Fibroblast of the aortic adventitia (primary cell): ENCODE results near the gene BANK1. TPM values are rescaled to one million over a fixed set of nuclear protein-coding genes. Genes with fewer than 3 reads are reported as not detected.

Source experiments
- DNase-seq: peaks from one replicate; pipeline ENCODE4 v3.0.0-alpha.2; 2010; ENCODE audit warnings: low read depth
- H3K4me3 ChIP-seq: 2 replicates; pipeline ENCODE4 v1.5.1; 2011; ENCODE audit warnings: low read depth, mild to moderate bottlenecking, control low read depth, low read length, moderate library complexity
- CTCF ChIP-seq: IDR thresholded peaks from 2 replicates; pipeline ENCODE4 v1.5.1; 2011; ENCODE audit warnings: mild to moderate bottlenecking, low read length, control low read depth, inconsistent platforms; ENCODE audit not compliant: insufficient read depth
- total RNA-seq: library from RNA; depleted of rRNA; stranded (reverse); fragments of >200 nt; gene quantifications from 2 replicates; pipeline ENCODE4 v1.2.3, GENCODE V29; 2012; ENCODE audit warnings: low replicate concordance

The BANK1 gene
- total RNA-seq, 1 donor = 0.54 TPM

GRCh38 chr4:101807351-101807750 is 16.8 kb downstream of the BANK1 start:
- no peak for DNase-seq
- no peak overlapping the region for H3K4me3 ChIP-seq
- TF ChIP-seq CTCF = no peak

GRCh38 chr4:101813604-101814003 is 23.1 kb downstream of the BANK1 start:
- no peak overlapping the region for H3K4me3 ChIP-seq
- TF ChIP-seq CTCF = no peak
- DNase-seq = no peak

GRCh38 chr4:101818362-101818761 is 27.8 kb downstream of the BANK1 start:
- peak; percentile 56 for DNase-seq
- no peak for TF ChIP-seq CTCF
- no peak overlapping the region for H3K4me3 ChIP-seq

GRCh38 chr4:101823864-101824263 is 33.3 kb downstream of the BANK1 start:
- H3K4me3 ChIP-seq = no peak overlapping the region
- no peak for DNase-seq
- no peak for TF ChIP-seq CTCF

- DNase-seq = peak; percentile 9
- no peak overlapping the region for H3K4me3 ChIP-seq
- TF ChIP-seq CTCF = no peak
Observed at GRCh38 chr4:101824500-101824899, 34.0 kb downstream of the BANK1 start.

GRCh38 chr4:101825953-101826352 is 35.4 kb downstream of the BANK1 start:
- TF ChIP-seq CTCF = no peak
- no peak overlapping the region for H3K4me3 ChIP-seq
- DNase-seq = no peak

- TF ChIP-seq CTCF = no peak
- DNase-seq = no peak
- no peak overlapping the region for H3K4me3 ChIP-seq
Observed at GRCh38 chr4:101831816-101832215, 41.3 kb downstream of the BANK1 start.
